GM18870 (cell line): Measurements from ENCODE around the gene PRKCD.

Experiments used
- ATAC-seq: cut with Tn5 transposase; IDR thresholded peaks from one replicate; pipeline ENCODE4 v1.9.1; 2021; ENCODE audit warnings: moderate library complexity; ENCODE audit not compliant: unreplicated experiment

PRKCD gene

DNA sequence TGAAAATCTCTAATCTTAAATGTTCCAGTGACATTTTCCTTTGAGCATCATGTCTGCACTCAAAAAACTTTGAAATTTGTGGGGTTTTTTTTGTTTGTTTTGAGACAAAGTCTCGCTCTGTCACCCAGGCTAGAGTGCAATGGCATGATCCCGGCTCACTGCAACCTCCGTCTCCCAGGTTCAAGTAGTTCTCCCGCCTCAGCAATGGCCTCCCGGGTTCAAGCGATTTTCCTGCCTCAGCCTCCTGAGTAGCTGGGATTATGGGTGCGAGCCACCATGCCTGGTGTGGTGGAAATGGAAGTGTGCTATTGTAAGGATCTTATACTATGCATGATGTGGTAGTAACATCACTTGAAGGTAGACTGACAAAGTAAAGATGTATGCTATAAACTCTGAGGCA is 52.3 kb downstream of the PRKCD start:
- no peak for ATAC-seq

DNA sequence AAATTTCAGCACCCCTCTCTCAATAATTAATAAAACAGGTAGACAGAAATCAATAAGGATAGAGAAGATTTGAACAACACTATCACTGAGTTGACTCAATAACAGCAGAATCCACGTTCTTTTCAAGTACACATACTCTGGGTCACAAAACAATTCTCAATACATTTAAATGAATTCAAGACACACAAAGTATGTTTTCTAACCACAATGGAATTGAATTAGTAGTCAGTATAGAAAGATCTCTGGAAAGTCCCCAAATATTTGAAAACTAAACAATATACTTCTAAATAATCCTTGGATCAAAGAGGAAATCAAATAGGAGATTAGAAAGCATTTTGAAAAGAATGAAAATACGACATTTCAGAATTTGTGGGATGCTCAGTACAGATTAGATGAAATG is 54.8 kb downstream of the PRKCD start:
- no peak for ATAC-seq

DNA sequence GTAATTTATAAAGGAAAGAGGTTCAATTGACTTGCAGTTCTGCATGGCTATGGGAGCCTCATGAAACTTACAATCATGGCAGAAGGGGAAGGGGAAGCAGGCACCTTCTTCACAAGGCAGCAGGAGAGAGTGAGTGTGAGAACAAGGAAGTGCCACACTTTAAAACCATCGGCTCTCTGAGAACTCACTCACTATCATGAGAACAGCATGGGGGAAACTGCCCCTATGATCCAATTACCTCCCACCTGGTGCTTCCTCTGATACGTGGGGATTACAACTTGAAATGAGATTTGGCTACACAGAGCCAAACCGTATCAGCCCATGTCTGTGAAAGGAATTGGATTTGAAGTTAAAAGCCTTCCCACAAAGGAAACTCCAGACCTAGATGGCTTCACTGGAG is 55.7 kb downstream of the PRKCD start:
- ATAC-seq: no peak

DNA sequence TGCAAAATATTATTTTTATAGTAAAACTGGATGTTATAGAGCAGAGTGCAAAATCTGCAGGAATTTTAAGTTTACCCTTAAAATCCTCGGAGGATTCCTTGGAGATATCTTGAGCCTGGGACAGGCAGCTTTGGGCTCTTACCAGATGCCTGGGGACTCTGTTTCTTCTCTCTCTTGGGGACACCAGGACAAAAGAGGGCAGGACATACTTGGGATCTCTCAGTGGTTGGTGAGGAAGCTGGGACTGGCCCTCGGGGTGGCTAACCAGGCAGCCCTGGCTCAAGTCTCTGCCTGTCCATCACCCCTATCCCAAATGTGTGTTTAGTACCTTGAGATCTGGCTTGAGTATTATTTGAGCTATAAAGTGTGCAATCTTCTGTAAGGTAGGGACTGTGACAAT is 56.2 kb downstream of the PRKCD start:
- ATAC-seq: no peak

DNA sequence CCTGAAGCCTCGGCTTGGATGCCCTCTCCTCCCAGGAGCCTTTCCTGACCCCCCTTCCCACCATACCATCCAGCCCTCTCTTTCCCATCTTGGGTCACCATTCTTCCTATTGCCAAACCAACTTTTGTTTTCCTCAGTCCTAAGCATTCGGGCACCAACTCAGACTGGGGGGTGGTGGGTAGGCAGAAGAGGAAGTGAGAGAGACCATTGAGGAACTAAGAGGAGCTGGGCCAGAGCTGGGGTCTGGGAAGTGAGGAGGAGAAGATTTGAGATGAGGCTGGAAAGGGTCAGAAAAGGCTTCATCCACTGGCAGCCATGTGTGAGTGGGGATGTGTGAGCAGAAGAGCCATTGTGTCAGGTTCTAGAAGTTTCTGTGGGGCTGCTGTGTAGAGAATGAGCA is 57.1 kb downstream of the PRKCD start:
- ATAC-seq: no peak

DNA sequence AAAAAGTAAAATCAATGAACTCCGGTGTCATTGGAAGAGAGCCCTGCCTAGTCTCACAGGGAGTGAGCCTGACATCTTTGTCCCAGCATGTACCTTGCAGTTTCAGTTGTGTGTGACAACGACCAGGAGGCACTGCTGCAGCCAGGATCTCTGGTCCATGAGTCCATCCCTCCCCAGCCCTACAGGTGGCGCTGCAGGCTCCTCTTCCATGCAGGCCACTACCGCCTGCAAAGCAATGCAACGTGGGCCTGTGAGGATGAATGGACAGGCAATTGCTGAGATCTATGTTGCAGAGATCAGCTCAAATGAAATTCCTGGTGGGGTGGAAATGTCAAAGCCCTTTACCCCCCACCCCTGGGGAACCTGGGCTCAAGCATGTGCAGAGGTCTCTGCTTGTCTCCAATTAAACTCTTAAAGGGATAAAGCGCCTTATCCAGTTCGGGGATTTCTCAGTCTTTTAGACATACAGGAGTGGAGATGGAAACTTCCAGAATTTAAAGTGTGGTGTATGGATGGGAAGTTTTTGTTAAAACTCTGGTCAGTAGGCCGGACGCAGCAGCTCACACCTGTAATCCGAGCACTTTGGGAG is 59.0 kb downstream of the PRKCD start:
- peak; percentile 55 for ATAC-seq

DNA sequence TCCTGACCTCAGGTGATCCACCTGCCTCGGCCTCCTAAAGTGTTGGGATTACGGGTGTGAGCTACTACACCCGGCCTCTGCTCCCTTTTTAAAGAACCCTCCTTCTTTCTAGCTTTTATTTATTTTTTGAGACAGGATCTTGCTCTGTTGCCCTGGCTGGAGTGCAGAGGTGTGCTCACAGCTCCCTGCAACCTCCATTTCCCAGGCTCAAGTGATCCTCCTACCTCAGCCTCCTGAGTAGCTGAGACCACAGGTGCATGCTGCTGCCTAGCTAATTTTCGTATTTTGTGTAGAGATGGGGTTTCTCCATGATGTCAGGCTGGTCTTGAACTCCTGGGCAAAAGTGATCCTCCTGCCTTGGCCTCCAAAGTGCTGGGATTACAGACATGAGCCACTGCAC is 60.3 kb downstream of the PRKCD start:
- ATAC-seq: no peak

DNA sequence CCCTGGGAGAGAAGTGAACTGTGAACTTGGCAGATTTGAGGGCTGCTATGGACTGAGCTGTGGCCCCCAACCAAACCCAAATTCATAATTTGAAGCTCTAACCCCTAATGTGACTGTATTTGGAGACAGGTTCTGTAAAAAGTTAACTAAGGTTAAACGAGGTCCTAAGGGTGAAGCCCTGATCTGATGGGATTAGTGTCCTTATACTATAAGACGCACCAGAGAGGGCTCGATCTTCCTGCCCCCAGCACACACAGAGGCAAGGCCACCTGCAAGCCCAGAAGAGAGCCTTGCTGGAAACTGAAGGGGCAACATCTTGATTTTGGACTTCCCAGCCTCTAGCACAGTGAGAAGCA is 60.8 kb downstream of the PRKCD start:
- ATAC-seq: no peak

DNA sequence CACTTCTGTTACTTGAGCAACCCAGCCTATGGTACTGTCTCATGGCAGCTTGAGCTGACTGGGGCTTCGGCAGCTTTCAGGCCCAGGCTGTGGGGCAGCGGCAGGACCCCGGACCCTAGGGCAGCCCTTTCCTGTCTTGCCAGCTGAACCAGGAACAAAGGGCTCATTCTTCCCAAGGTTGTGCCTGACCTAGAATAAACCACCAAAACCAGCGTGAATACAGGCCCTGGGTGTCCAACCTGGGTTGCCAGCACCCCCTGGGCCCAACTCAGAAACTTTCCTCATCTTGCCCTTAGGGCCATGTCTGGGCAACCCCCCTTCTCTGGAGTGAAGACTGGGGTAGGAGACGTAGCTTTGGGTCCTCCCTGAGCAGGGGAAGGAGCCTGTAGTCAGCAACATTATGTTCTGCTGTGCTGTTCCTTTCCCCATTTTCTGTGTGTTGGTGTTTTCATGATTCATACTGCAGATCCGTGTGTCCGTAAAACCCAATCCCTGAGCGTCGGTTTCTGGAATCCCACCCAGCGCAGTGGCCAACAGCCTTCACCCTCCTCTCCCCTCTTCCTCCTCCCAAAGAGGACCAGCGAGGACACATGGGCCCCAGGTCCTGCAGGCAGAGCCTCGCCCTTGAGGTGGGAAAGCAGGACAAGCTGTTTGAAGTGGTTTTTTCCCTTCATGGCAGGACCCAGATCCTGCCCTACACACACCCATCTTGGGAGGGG is 61.3 kb downstream of the PRKCD start:
- no peak for ATAC-seq

DNA sequence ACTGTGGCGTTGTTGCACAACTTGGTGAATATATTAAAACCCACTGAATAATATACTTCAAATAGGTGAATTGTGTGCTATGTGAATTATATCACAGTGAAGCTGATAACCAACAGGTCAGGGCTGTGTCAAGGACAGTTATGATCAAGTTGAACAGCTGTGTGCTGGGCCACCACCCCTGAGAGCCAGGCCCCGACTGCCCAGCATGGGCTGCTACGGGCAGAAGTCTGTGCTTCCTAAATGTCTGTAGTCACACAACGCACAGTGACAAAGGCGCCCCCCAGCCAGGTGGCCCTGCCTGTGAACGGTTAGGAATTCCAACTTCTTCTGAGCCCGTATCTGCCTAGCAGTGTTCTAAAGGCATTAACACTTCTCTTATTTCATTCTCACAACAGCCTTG is 62.0 kb downstream of the PRKCD start:
- no peak for ATAC-seq

DNA sequence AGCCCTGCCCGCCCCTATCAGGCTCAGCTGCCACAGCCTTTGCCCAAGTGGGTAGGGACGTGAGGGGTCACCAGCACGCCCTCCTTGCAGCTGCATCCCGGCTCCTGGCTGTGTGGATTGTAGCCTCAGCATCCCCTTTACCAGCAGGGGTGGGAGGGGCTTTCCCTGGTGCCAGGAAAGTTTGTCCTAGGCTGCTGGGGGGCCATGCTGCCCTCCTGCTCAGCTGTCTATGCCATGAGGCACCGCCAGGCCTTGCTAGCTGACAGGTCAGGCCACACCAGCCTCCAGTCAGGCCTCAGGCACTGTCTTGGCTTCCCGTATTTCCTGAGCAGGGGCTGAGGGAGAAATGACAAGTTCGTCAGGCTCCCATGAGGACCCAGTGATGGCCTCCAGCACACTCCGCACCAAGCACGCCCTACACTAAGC is 62.5 kb downstream of the PRKCD start:
- no peak for ATAC-seq

DNA sequence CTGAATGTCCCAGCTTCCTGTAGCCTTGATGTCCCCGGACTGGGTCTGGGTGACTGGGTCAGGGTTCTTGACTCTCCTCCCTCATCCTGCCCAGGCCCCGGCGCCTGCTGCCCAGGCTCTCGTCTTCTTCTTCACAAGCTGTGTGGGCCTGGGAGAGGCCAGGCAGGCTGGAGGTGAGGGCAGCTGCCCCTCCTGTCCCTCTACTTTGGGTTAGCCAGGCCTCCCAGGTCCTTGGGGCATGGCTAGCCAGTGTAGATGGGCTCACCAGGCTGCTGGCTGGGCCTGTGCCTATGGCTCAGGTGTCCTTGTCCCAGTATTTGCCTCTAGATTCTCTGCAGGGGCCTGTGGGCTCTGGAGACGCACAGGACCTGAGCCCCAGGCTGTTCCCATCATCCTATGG is 63.0 kb downstream of the PRKCD start:
- no peak for ATAC-seq

DNA sequence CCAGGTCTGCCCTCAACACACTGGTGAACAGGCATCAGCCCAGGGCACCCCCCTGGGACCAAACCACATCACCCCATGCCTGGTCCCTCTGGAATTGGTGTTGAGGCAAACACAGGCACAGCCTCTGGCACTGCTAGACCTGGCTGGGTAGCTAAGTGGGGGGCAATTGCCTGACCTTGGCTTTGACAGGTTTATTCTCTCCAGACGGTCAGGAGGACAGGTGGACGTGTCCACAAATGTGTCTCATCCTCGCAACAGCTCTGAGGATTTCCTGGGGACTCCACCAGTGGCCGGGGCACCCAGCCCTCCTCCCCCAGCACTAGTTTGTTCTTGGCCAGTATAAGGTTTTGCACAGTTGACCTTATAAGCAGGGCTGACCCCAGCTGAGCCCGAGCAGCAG is 63.5 kb downstream of the PRKCD start:
- no peak for ATAC-seq

DNA sequence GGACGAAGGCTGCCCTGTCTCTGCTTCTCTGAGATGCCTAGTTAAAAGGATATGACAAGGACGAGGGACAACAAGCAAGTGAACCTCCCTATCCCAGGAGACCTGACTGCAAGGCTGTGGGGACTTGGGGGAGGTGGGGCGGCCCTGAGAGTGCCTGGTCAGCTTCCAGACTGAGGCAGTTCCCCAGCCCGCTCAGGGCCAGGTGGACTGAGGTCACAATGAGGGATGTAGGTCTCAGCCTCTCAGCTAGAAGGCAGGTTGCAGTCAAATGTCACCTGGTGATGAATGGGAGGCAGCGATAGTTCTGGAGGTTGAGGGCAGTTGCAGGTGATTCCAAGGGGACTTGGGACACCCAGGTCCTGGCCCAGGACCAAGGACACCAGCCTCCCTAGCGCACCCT is 64.2 kb downstream of the PRKCD start:
- ATAC-seq: no peak

DNA sequence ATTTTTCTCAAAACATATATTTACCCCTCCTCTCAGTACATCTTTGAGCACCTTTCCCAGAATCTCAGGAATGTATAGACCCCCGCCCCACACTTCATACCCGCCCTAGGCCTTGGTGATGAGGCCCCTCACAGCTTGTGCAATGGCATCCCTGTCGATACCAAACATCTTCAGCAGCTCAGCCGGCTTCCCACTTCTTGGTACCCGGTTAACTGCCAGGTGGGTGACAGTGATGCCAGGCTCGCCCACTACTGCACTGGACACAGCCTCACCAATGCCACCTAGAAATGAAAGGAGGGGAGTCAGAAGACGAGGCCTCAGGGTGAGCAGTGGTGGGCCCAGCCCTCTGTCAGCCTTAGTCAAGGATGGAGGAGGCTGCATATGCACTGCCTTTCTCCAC is 64.6 kb downstream of the PRKCD start:
- no peak for ATAC-seq

DNA sequence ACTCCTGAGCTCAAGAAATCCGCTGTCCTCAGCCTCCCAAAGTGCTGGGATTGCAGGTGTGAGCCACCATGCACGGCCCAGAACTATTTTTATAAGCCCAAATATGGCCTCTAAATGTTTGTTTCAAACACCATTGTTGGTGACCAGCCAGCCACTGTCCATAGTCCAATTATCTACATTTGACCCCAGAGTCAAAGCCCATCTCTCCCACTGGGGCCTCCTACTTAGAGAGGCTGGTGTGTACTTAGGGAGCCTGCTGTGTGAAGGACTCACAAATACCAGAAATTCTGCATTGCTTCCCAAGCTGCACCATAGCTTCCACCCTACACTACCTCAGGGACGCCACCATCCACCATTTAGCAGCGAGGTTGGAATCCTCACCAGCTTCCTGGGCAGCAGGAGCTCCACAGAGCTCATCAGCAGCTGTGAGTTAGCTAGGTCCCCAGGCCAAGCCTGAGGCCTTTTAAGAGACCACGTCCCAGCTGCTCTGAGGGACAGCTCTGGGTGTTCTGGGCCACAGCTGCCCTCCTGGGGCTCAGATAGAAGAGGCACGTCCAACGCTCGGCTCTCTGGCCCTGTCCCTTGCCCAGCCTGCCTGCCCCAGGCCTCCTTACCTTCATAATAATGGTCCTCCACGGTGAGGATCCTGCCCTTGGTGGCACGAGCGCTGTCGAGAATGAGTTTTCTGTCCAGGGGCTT is 65.3 kb downstream of the PRKCD start:
- ATAC-seq: no peak

DNA sequence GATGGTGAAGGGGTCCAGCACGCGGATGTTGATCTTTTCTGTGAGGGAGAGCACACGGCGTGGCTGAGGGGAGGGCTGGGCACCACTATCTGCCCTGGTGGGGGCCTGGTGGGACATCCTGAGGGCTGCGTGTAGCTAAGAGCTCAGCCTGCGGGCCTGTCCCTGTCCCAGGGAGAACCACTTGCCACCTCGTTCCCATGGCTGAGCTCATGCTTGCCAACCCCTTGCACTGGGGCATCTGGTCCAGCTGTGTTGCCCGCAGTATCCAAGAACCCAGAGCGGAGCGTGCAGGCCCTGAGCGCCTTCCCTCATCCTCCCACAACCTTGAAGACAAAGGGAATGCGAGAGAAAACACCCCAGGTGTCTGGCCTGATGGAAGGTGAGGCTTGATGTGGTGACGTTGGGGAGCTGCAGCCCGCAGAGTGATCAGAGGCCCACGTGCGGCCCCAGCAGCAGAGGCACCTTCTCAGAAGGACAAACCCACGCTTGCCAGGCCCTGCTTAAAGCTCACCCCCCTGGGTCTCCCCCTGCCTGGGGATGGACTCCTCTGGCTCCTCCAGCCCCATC is 65.9 kb downstream of the PRKCD start:
- no peak for ATAC-seq

DNA sequence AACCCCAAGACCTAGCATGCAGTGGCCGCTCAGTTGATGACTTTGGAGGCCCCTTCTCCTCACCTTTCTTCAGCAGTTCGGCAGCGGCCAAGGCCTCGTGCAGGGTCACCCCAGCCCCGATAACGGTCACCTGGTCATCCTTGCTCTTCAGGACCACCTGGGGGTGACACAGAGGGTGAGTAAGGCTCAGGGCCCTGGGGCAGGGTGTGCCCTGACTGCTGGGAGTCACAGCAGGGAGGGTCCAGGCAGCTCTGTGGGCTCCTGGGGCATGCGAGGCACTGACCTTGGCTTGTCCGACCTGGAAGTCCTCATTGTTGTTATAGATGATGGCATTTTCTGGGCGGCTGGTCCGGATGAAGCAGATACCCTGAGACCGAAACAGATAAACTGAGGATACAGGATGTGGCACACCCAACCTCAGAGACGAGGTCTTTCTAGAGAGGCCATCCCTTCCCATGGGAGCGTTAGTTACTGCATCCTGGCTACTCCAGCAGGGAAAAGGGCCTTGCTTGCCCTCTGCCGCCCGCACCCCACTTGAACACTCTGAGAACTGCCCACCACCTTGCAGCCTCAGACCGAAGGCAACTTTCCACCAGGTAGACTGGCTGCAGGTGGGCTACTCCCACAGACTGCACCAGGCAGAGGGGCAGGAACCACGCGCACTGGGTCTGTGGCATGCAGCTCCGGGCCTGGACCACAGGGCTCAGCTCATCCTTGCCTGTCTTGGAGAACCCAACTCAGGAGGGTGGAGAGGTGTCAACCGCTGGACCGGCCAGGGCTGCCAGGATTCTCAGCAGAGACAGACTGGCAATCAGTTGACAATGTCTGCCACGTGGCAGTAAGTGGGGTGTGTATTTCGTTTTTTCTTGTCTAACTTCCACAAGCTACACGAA is 67.2 kb downstream of the PRKCD start:
- ATAC-seq: no peak

DNA sequence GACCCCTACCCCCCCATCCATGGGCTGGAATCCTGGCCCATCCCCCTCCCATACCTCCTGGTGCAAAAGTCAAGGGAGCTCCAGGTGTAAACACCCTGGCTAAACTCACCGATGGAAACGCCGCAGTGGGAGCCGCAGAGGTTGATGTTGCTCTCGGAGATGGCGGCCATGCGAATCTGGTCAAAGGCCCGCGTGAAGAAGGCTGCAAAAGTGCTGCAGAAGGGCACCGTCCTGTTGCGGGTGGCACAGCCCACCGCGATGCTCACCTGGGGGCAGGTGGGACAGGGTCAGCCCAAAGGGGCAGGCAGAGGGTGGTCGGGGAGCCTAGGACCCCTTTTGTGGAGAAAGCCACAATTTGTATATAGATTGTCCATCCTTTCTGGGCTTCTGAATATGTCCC is 68.2 kb downstream of the PRKCD start:
- ATAC-seq: no peak

DNA sequence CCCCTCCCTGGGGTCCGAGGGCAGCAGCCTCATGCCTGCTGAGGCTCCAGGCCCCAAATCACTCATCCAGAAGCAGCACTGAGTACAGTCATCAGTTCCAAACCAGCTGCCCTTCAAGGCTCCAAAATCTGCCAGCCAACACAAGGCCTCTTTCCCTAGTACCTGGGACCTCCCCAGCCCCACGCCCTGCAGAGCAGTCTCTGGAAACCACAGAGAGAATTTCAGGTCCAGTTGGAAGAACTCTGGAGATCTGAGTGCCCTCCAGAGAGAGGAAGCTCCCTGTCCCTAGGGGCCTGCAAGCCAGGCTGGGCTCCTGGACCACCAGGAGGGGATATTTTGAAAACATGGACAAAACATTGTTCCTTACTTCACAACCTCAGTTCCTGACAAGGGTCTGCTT is 68.6 kb downstream of the PRKCD start:
- ATAC-seq: no peak

DNA sequence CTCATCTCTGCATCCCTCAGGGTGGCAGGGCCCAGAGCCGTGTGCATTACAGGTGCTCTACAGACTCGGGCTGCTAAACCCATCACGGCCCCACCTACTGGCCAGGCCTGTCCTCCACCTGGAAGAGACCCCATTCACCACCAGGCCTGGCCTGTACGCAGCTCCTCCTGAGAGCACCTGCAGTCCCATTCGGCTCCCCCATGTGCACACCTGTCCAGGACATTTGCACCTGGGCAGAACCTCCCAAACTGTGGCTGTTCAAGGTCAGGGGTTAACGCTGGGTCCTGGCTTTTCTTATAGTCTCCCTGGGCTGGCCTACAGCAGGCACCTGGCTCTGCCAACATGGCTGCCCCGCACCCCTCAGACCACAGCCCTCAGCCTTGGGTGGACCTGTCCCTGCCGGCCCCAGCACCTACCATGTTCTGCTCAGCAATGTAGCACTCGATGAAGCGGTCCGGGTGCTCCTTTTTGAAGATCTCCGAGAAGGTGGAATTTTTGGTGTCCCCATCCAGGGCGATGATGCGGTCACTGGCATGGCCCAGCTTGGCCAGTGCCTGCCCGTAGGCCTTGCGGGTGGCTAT is 69.1 kb downstream of the PRKCD start:
- ATAC-seq: no peak
